K562 (cell line): ENCODE data around the gene TDRD6.

Experiments
- CTCF ChIP-seq, 3 experiments: IDR thresholded peaks in 2 of 3; conservative IDR thresholded peaks in 1 of 3; 2 replicates each; pipeline ENCODE4 v1.5.1; 2011 to 2012; ENCODE audit warnings: low read length in 3 of 3, mild to moderate bottlenecking in 3 of 3, control low read depth in 2 of 3, improper control_type of control experiment in 1 of 3, inconsistent platforms in 1 of 3, low read depth in 1 of 3, mixed read lengths in 1 of 3, moderate library complexity in 1 of 3; ENCODE audit not compliant: insufficient read depth in 2 of 3
- NFIC ChIP-seq: fragments of 450-650 bp; IDR thresholded peaks from 2 replicates; pipeline ENCODE4 v1.6.1; 2017; ENCODE audit warnings: mild to moderate bottlenecking, inconsistent platforms

GRCh38 chr6:46746696-46747095 lies 59.0 kb downstream of the TDRD6 start, which contains the start of gene ANKRD66:
- TF ChIP-seq NFIC (no peak), CTCF (IDR thresholded peaks at IDR 0.05 in 2 of 3, conservative IDR thresholded peaks at IDR 0.05 in 1 of 3; ENCODE audit: insufficient read depth in 2 of 3, low read depth in 1 of 3, low read length in 3 of 3) (no peak)
